HG03558 (cell line): ENCODE measurements around the gene HTR3E.
A peak's percentile ranks its signal among the peaks of the same experiment; 100 is the strongest.
"Not testable (repeated sequence)": the region's sequence is repeated elsewhere in the genome, so short reads cannot be mapped to it uniquely, and the experiment has no call there.

Source experiments
- ATAC-seq: cut with Tn5 transposase; IDR thresholded peaks from one replicate; pipeline ENCODE4 v1.9.1; 2021; ENCODE audit warnings: moderate number of reproducible peaks; ENCODE audit not compliant: unreplicated experiment; ENCODE audit errors: extremely low read depth

Gene HTR3E

GRCh38 chr3:184149770-184150169 is 52.9 kb downstream of the HTR3E start:
- ATAC-seq, result not testable (repeated sequence)

GRCh38 chr3:184154885-184155643 is 58.2 kb downstream of the HTR3E start, which contains the start of gene DVL3:
Gene DVL3 (plus strand): TSS chr3:184155377. CDS start chr3:184155636, 259 bp downstream.
- ATAC-seq, result peak; percentile 38

GRCh38 chr3:184155644-184156521 is 59.0 kb downstream of the HTR3E start:
- no peak for ATAC-seq

- no peak for ATAC-seq
Observed at GRCh38 chr3:184156522-184156955, 59.7 kb downstream of the HTR3E start.
